Neutrophil (primary cell): ENCODE data around the gene TAS1R3.

Source experiments
- H3K27ac ChIP-seq: fragments of 200-600 bp; sonication (generic); 2 replicates; pipeline ENCODE4 v1.5.1; 2016; ENCODE audit warnings: mild to moderate bottlenecking, moderate library complexity
- H3K27me3 ChIP-seq: fragments of 200-600 bp; sonication (generic); 2 replicates; pipeline ENCODE4 v1.6.0; 2016; ENCODE audit warnings: mild to moderate bottlenecking
- H3K36me3 ChIP-seq: fragments of 200-600 bp; sonication (generic); 2 replicates; pipeline ENCODE4 v1.5.1; 2017
- H3K4me1 ChIP-seq, 2 experiments: fragments of 200-600 bp in 1 of 2; sonication (generic) in 1 of 2; 1 replicate in 1 of 2; 2 replicates in 1 of 2; pipeline versions ENCODE4 v1.5.1 to v1.6.1; 2013 to 2016; ENCODE audit warnings: low read depth in 1 of 2, low read length in 1 of 2, mild to moderate bottlenecking in 1 of 2, moderate library complexity in 1 of 2; ENCODE audit not compliant: control insufficient read depth in 1 of 2, insufficient read depth in 1 of 2
- H3K4me3 ChIP-seq, 2 experiments: fragments of 200-600 bp in 1 of 2; sonication (generic) in 1 of 2; 1 replicate in 1 of 2; 2 replicates in 1 of 2; pipeline ENCODE4 v1.5.1; 2013 to 2016; ENCODE audit warnings: low read depth in 1 of 2, low read length in 1 of 2, mild to moderate bottlenecking in 1 of 2, moderate library complexity in 1 of 2
- H3K9me3 ChIP-seq: fragments of 200-600 bp; sonication (generic); 2 replicates; pipeline ENCODE4 v1.5.1; 2016
- TF ChIP-seq, protein P1 (sequence below): fragments of 200-600 bp; sonication (generic); IDR thresholded peaks from 2 replicates; pipeline ENCODE4 v1.5.1; 2016; ENCODE audit warnings: antibody characterized with exemption

TAS1R3 gene

GRCh38 chr1:1371364-1371745, 40.3 kb downstream of the TAS1R3 start:
- H3K9me3 ChIP-seq = no peaks in the 10 kb centered on the region
- peaks cover 20% of the 10 kb centered on the region for H3K36me3 ChIP-seq
- peaks cover 17% of the 10 kb centered on the region for H3K27me3 ChIP-seq
- no peak overlapping the region for H3K27ac ChIP-seq
- TF ChIP-seq, protein P1, sequence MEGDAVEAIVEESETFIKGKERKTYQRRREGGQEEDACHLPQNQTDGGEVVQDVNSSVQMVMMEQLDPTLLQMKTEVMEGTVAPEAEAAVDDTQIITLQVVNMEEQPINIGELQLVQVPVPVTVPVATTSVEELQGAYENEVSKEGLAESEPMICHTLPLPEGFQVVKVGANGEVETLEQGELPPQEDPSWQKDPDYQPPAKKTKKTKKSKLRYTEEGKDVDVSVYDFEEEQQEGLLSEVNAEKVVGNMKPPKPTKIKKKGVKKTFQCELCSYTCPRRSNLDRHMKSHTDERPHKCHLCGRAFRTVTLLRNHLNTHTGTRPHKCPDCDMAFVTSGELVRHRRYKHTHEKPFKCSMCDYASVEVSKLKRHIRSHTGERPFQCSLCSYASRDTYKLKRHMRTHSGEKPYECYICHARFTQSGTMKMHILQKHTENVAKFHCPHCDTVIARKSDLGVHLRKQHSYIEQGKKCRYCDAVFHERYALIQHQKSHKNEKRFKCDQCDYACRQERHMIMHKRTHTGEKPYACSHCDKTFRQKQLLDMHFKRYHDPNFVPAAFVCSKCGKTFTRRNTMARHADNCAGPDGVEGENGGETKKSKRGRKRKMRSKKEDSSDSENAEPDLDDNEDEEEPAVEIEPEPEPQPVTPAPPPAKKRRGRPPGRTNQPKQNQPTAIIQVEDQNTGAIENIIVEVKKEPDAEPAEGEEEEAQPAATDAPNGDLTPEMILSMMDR = no peak
- H3K4me1 ChIP-seq = peaks cover 20 to 28% of the 10 kb centered on the region in 2 experiments
- H3K4me3 ChIP-seq = no peak overlapping the region

DNA sequence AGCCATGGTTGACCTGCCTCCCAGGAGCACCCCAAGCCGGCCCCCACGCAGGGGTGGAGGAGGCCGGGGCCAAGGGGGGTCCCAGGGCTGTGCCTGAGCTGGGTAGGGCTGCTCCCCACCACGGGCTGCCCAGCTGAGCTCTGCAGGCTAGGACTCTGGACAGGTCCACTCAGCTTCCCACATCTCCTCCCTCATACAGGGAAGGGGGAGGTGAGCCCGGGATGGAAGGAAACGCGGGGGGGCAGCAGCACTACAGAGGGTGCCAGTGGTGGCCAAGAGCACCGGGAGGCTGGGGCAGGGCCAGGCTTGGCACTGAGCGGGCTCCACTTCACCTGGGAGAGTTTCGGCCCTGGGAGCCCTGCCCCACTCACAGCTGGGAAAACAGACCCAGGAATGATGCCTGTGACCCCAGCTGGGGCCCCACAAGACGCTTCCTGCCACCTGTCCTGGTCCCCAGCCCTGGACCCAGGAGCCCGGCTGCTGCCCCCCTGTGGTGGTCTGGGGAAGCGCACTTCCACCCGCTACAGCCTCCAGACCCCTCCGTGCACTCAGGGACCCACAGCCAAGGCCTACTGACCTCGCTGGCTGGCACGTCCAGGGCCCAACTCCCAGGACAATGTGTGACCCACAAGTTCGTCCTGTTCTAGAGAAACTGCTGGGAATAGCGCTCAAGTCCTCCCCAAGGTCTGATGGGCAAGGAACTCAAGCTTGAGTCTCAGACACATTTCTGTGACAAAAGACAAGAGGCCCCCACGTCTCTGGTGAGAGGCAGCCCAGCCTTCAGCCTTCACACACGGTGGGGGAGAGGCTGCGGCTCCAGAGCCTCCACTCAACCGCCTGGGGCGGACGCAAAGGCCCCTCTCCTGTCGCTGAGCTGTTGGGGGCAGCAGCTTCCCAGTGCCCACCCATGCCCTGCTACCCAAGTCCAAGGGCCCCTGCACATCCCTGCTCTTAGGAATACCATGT, 40.9 kb downstream of the TAS1R3 start:
- Histone ChIP-seq H3K27me3 (peaks cover 17% of the 10 kb centered on the region), H3K27ac (peak overlapping the region; percentile 27), H3K4me3 (no peak overlapping the region), H3K36me3 (peaks cover 20% of the 10 kb centered on the region), H3K9me3 (no peaks in the 10 kb centered on the region), H3K4me1 (peaks cover 20 to 28% of the 10 kb centered on the region in 2 experiments)
- TF ChIP-seq, protein P1 = peak; percentile 84

DNA sequence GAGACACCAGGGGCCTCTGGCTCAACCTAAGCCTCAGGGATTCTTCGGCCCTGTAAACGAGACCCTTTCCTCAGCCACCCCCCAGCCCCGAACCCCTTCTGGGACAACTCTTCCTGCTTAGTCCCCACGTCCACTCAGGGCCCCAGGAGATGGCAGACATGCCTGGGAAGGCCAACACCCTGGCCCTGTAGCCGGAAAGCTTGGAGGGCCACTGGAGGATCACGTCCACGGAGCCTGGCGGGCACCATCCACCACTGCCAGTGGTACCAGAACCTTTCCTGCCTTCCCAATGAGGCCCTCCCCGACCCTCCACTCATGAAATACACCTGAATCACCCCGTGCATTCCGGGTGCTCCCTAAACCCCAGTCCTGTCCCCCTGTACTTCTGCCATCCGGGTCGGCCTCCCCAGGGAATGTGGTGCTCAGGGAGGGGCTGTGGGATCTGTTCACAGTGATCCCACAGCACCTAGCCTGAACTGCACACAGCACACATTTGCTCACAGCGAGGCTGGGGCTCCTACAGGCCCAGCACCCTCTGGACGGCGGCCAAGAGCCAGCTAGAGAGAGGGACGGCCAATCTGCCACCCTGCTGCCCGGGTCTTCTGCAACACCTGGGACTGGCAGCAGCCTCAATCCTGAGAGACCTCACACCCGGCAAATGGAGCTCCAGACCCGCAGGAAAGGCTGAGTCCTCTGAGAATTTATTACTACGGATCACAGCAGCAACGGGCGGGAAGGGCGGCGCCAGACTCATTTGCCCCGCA, 42.2 kb downstream of the TAS1R3 start:
- Histone ChIP-seq H3K36me3 (peaks cover 20% of the 10 kb centered on the region), H3K9me3 (no peaks in the 10 kb centered on the region), H3K27ac (peak overlapping the region; percentile 4), H3K27me3 (peaks cover 16% of the 10 kb centered on the region), H3K4me1 (peaks cover 20 to 28% of the 10 kb centered on the region in 2 experiments), H3K4me3 (no peak overlapping the region)
- TF ChIP-seq, protein P1 = no peak

- TF ChIP-seq, protein P1 = no peak
- peak overlapping the region; percentile 92 to 93 for H3K4me3 ChIP-seq
- peaks cover 20 to 28% of the 10 kb centered on the region in 2 experiments for H3K4me1 ChIP-seq
- peak overlapping the region; percentile 89 for H3K27ac ChIP-seq
- H3K36me3 ChIP-seq = peaks cover 20% of the 10 kb centered on the region
- H3K9me3 ChIP-seq = no peaks in the 10 kb centered on the region
- peaks cover 8% of the 10 kb centered on the region for H3K27me3 ChIP-seq
Observed at GRCh38 chr1:1373815-1374588, 42.9 kb downstream of the TAS1R3 start.

DNA sequence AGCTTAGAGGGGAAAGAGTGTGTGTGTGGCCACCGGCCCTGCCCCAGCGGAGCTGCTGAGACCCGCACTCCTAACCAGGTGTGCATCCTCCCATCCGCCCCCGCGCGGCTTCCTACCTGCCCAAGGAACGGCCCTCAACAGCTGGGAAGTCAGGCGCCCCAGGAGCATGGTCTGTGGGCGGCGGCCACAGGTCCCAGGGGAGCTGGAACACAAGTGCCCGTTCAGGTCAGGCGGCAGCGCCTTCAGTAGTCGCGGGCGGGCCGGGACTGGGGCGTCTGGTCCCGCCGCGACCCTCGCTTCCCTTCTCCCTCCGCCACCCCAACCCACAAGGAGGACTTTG, 43.5 kb downstream of the TAS1R3 start:
- H3K27ac ChIP-seq = peak overlapping the region; percentile 89
- peaks cover 3% of the 10 kb centered on the region for H3K27me3 ChIP-seq
- peaks cover 20 to 28% of the 10 kb centered on the region in 2 experiments for H3K4me1 ChIP-seq
- peaks cover 20% of the 10 kb centered on the region for H3K36me3 ChIP-seq
- H3K9me3 ChIP-seq = no peaks in the 10 kb centered on the region
- TF ChIP-seq, protein P1 = no peak
- peak overlapping the region; percentile 92 to 93 for H3K4me3 ChIP-seq
